ENCODE results near the gene PRDM15.

DNA sequence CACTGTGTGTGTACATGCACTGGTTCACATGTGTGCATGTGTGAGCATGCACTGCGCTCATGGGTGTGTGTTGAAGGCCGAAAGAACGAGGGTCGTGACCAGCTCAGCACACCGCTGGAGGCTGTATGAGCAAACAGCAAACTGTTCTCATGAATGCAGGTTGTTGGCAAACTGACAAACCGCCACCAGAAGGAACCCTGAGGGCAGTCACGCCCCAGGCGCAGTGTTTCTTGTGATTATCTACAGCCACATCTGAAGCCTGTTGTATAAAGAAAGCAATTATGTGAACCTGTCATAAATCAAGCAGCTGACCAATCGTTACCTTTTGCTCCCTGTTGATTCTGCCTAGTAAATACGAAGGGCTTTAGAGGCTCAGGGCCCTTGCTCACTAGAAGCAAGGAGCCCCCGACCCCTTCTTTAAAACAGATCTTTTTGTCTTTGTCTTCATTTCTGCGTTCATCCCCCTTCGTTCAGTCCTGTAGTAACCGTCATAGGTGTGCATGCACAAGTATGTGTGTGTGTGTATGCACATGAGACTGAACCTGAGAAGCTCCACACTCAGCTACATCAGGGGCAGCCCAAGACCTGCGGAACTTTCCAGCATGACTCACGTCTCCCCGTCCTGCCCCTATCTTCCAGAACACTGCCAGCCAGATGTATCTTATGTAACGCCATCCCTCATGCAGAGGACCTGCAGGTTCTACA, 95.5 kb downstream of the PRDM15 start:
- TF ChIP-seq, protein P1, sequence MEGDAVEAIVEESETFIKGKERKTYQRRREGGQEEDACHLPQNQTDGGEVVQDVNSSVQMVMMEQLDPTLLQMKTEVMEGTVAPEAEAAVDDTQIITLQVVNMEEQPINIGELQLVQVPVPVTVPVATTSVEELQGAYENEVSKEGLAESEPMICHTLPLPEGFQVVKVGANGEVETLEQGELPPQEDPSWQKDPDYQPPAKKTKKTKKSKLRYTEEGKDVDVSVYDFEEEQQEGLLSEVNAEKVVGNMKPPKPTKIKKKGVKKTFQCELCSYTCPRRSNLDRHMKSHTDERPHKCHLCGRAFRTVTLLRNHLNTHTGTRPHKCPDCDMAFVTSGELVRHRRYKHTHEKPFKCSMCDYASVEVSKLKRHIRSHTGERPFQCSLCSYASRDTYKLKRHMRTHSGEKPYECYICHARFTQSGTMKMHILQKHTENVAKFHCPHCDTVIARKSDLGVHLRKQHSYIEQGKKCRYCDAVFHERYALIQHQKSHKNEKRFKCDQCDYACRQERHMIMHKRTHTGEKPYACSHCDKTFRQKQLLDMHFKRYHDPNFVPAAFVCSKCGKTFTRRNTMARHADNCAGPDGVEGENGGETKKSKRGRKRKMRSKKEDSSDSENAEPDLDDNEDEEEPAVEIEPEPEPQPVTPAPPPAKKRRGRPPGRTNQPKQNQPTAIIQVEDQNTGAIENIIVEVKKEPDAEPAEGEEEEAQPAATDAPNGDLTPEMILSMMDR (conservative IDR thresholded peaks at IDR 0.05 in 1 of 2, IDR thresholded peaks at IDR 0.05 in 1 of 2; ENCODE audit: low read depth in 1 of 2, low read length in 2 of 2), result no peak
- no peak for TF ChIP-seq EZH2 (IDR thresholded peaks at IDR 0.05; ENCODE audit: low read length, missing control alignments)

Data from fibroblast of lung (primary cell).